Measurements from ENCODE around the gene SPSB4.
A peak's percentile ranks its signal among the peaks of the same experiment; 100 is the strongest.
"Not testable (repeated sequence)": the region's sequence is repeated elsewhere in the genome, so short reads cannot be mapped to it uniquely, and the experiment has no call there.

The SPSB4 gene

DNA sequence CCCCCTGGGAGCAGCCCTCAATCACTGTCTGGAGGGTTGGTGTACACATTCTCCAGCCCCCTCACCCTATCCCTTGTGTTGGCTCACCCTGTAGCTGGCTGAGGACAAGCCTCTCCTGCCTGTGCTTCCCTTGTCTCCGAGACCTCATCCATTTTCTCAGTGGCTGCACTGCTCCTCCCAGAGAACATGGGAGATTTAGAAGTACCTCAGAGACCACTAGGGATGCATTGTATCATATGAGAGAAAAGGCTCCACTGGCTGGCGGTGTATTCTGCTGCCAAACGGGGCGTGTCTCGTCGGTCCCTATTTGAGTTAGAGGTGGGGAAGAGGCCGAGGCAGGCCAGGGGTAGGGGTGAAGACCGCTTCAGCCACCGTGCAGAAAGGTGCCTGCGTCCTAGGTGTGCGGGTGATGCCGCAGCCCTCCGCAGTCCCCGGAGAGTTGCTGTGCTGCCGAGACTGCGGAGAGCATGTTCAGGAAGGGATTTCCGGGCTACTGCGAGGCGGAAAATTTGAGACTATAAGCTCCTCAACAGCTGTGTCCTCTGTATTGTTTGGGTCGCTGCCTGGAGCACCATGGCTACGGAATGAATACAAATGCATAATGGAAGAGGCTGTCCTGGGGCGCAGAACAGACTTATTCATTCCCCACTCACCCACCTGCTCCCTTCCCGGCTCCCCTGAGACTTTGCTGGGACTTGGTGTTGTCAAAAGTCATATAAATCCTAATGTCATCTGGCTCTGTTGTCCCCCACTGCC, 43.8 kb downstream of the SPSB4 start:
- DNase-seq (ENCODE audit: low read depth, low spot score): no peak

DNA sequence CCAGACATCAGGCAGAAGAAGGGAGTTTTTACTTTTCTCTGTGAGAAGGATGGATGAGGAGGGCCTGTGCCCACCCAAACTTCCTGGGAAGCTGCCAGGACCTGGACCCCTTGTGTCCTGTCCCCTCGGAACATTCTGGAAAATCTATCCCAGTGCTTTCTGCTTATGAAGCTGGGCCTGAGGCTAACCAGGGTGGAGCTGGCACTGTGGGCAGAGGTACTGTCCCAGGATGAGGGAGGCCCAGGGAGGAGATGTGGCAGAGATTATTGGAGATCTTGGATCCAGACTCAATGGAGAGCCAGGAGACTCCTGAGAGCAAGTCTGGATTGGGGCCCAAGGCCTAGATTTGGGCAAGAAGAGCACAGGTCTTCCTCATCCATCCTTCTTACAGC, 44.4 kb downstream of the SPSB4 start:
- no peak for DNase-seq (ENCODE audit: low read depth, low spot score)

DNA sequence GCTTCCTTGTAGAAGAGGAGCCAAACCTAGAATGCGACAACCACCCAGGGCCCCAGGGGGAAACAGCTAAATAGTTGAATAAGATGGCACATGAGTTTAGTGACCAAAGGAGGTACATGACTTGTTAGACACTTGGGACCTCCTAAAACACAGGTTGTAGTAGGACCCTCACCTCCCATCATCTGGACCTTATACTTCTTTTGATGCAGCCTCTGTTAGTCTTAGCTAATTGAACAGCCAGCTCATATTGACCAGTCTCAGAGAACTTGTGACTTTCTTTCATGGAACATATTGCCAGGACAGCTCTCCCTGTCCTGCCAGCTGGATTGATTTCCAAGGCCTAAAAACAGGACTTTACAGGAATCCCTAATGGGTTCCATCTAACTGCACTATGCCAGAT, 45.0 kb downstream of the SPSB4 start:
- DNase-seq (ENCODE audit: low read depth, low spot score): no peak

DNA sequence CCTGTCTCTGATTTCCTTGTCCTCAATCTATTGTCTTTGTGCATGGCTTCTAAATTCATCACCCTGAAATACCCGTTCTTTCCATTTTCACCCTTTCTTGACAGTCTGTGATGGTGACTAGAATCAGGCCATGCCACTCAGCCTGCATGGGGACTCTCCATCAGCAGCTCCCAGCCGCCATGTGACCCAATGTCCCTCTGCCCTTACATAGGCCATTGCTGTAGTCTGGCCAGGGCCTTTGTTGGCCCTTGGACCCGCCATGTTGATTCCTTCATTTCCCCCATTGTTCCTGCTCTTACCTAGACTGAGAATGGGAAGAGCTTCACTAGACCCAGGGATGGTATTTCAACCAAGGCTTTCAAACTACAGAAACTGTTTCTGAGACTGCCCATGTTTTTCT, 45.8 kb downstream of the SPSB4 start:
- no peak for DNase-seq (ENCODE audit: low read depth, low spot score)

DNA sequence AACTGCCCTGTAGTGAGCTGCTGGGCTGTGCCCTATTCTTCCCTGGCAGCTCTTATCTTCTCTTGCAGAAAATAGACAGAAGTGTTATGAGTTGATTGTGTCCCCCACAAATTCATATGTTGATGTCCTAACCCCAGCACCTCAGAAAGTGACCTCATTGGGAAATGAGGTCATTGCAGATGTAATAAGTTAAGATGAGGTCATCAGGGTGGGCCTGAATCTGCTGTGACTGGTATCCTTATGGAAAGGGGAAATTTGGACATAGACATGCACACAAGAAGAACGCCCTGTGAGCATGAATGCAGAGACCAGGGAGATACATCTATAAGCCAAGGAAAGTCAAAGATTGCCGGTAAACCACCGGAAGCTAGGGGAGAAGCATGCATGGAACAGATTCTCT, 49.0 kb downstream of the SPSB4 start:
- no peak for DNase-seq (ENCODE audit: low read depth, low spot score)

DNA sequence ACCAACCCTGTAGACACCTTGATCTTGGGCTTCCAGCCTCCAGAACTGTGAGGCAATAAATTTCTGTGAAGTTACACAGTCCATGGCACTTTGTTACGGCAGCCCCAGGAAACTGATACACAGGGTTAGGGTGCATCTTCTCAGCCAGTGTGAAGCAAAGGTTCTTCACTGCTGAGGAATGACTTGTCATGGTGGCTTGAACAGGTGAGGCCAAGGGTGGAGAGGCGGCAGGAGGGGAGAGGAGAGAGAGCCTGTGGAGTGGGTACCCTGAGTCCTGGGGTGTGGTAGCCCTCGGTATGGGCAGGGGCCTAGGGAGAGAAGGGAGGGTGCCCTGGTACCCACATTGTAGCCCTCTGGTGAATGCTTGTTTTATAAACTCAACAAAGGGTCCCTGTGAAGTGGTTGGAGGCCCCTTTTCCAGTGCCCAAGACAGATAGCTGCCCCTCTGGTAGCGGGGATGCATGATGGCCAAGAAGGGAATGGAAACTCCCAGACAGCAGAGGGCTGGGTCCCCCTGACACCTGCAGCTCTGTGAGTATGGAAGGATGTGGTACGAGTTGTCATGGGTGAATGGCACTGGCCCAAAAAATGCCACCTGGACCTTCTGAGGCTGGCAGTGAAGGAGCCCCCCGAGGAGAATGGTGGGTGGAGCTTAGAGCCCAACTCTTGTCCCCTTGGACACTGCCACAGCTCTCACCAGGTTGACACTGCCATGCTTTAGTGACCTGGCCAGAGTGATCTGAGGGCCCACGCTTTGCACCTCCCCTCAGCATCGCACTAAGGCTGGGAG, 49.6 kb downstream of the SPSB4 start:
- no peak for DNase-seq (ENCODE audit: low read depth, low spot score)

DNA sequence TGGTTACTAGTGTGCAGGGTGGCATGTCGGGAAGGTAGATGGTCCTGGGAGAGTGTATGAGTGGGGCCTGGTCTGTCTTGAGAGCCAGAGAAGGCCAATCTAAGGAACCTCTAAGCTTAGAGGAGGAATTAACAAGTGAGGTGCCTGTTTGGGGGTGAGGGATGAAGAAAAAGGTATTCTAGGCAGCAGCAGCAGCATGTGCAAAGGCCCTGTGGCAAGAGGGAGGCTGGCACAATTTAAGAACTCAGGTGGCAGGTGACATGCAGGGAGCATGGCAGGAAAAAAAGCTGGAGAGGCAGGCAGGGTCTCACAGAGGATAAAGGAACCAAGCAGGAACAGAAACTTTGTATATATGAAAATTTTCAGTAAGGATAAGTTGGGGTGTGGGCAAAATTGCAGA, 51.2 kb downstream of the SPSB4 start:
- no peak for DNase-seq (ENCODE audit: low read depth, low spot score)

DNA sequence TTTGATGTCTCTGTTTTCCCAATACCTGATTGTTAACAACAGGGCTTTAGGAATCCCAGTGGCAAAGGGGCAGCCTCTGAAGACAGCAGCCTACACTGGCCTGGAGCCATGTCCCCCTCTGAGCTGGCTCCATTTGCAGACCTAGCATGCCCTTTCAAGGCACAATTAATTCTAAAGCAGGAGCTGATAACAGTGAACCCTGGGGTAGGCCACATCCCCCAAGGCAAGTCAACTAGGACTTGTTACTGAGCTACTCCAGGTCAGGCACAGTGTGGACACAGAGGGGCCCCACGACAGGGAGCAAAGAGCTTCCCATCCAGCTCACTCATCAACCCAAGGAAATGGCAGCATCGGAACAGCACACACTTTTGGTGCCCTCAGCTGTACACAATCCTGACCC, 51.9 kb downstream of the SPSB4 start:
- DNase-seq (ENCODE audit: low read depth, low spot score): no peak

DNA sequence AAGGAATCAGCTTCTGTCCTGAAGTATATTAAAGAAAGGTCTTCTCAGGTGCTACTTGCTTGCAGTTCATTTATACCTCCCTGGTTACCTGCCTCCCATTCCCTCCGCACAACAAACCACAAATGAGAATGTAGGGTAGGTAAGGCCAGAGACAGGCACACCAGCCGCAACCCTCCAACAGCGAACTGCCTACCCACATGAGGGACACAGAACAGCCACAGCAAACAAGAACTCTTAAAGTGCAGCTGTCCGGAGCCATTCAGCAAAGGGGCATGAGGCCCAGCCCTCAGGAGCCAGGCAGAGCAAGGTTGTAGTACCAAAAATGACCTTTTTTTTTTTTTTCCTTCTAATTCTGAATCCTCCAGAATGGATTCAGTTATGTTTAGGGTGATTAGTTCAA, 52.4 kb downstream of the SPSB4 start:
- no peak for DNase-seq (ENCODE audit: low read depth, low spot score)

DNA sequence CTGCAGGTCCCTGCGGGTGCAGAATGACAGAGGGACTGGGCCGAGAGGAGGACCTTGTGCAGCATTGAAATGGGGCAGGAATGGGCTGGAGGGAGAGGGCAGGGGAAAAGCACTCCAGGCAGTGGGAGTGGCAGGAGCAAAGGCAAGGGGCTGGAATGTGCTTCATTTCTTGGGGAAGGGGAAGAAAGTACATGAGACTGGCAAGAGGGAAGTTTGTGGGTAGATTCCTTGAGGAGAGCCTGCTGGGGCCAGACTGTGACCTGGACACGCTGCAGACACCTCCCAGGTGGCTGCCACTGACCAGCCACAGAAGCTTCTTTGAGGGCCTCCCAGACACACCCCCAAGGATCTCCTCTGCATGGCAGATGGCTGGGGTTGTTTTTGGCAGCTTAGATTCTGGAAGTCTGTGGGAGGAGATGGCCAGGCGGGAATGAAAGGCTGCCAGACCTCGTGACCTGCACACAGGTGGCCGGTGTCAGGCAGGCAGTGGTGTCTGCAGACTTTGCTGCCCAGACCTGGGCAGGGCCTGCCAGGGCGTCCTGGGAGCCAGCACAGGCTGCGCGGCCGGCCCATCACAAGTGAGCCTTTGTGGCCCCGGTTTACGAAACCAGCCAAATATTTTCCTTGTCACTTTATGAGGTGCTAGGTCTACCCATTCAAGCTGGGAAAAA, 53.1 kb downstream of the SPSB4 start:
- DNase-seq (ENCODE audit: low read depth, low spot score): no peak

DNA sequence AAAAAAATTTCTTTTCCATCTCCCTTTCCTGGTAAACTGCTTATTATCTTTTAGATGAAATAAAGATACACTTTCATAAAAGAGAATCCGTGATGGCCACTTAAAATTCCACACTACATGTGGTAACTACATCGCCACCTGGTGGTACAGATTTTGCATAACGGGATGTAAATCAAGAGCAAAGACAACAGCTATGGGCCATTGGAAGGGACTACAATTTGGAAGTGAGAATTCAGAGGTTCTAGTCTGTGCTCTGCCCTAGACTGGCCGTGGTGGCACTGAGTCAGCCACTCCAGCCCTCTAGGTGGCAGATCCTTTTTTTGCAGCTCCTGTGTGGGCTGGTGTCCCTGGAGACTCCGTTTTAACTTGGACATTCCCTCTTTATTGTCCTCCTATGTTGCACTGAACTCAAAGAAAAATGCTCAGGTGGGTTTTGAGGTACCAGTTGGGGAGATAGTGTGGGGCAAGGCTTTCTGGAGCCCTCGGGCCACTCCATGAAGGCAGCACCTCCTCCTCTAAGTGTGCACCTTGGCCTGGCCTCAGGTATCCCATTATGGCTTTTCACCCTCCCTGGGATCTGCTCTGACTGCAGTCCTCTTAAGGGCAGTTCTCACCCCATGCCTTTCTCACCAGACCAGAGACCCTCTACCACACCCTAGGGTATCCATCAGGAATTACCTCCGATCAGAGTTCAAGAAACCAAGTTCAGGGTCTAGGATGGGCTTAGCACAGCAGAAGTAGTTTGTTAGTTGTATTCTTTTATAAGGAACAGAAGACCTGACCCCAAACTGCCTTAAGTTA, 54.9 kb downstream of the SPSB4 start:
- DNase-seq (ENCODE audit: low read depth, low spot score): peak; percentile 71

DNA sequence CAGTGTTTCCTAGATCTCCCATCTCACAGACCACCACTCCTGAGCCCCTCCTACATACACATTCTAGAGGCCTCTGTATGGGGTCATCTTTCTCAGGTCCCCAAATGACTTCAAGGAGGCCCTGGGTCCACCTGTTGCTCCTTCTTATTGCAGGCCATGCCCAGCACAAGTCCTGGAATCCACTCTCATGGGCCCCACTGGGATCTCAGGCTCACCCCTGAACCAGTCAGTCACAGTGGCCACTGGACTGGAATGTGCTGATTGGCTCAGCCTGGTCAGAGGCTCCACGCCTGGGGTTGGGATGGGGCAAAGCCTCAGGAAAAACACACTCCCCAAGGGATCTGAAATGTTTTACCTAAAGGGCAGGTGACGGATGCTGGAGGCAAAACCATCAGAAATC, 55.7 kb downstream of the SPSB4 start:
- no peak for DNase-seq (ENCODE audit: low read depth, low spot score)

DNA sequence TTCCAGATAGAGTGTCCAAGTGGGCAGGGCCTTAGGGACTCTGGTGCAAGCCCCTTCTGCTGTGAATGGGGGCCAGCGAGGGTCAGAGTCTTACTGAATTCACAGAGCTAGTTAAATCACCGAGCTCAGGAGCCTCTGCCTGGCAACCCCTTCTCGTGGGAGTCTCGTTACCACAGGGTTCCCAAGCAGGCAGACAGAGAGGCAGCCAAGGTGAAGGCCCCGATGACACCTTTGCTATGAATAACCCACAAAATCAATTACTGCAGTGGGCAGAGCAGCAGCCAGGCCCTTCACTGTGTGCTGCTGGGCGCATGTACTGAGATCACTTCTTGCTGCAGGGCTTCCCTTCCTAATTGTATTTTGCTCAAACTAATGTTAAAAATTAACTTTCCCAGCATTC, 56.9 kb downstream of the SPSB4 start:
- DNase-seq (ENCODE audit: low read depth, low spot score): no peak

DNA sequence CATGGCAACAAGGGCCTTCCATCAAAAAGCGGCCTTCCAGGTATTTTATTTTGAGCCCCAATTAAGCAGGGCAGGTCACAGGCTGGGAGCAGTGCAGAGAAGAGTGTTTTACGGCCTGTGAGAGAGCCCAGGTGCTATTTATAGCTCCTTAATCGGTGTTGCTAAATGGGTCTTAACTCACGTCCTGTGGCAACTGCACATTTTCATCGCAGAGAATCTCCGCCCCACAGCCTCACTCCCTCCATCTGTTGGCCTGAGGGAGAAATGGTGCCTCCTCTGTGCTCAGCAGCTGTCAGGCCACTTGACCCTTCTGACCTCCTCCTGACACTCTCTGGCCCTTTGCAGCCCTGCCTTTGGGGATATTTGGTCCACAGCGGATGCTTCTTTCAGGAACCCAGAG, 58.6 kb downstream of the SPSB4 start:
- no peak for DNase-seq (ENCODE audit: low read depth, low spot score)

DNA sequence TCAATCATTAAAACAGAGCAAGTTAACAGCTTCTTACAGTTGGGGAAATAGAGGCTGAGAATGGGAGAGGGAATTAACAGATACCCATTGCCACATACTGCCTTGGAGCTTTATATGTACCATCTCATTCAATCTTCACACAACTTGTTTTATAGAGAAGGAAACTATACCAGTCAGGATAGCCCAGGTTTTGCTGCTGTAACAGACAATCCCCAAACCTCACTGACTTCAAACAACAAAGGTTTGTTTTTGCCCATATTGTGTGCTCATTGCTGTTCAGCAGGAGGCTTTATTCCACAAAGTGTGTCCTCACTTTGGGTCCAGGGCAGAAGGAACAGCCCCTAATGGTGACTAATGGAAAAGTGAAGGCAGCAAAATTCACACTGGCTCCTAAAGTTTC, 59.2 kb downstream of the SPSB4 start:
- no peak for DNase-seq (ENCODE audit: low read depth, low spot score)

DNA sequence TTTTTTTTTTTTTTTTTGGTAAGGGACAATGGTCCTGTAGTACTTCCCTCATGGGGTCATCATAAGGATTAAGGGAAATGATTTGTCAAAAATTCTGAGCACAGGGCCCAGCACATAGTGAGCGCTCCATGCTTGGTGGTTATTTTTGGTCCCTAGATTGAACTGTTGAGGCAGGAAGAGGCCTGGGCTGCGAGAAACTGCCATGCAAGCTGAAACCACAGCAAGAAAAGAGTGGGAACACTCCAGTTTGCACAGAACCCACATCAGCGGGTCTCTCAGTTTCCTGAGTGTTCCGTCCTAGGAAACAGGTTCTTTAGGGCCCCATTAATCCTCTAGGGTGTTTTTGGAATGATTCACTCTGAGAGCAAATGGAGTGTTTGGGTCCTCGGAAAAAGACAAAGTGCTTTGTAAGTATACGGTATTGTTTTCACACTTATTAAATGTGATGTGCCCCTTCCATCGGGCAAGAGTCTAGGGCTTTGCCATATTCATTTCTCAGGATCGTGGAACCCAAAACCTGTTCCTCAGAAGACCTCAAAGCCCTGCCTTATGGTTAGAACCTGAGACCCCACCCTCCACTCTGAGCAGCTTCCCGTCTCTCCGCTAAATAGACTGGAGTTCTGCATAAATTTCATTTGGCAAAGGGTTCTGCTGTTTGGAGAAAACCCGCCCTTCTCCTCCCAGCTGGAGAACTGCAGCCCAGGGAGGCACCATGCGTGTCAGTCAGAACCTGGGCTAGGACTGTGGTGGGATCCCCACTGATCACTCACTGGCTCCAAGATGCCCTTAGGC, 60.4 kb downstream of the SPSB4 start:
- no peak for DNase-seq (ENCODE audit: low read depth, low spot score)

DNA sequence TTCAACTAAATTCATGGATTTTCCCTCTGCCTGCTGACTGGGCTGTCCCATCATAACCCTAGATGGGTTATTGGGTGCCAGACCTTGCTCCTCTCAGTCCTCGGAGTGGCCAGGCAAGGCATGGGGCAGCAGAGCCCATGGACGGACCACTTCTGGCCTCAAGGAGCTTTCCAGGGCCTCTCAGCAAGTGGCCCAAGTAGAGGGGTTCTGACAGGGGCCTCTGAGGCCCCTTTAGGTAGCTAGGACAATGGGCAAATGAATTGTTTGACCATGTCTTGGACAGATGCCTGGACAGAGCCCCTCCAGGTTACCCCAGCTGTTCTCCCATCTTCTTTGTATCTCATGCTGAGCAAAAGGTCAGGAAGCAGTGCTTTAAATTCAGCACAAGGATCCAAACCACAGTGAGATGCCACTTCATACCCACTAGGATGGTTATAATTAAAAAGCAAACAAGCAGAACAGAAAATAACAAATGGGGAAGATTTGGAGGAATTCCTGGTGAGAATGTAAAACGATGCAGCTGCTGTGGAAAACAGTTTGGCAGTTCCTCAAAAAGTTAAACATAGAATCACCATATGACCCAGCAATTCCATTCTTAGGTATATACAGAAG, 61.6 kb downstream of the SPSB4 start:
- no peak for DNase-seq (ENCODE audit: low read depth, low spot score)

DNA sequence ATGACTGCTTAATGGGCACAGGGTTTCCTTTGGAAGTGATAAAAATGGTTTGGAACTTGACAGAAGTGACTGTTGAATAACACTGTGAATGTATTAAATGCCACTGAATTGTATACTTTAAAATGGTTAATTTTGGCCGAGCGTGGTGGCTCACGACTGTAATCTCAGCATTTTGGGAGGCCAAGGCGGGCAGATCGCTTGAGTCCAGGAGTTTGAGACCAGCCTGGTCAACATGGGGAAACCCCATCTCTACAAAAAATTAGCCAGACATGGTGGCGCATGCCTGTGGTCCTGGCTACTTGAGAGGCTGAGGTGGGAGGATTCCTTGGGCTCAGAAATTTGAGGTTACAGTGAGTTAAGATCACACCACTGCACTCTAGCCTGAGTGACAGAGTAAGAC, 62.5 kb downstream of the SPSB4 start:
- not testable (repeated sequence) for DNase-seq (ENCODE audit: low read depth, low spot score)

DNA sequence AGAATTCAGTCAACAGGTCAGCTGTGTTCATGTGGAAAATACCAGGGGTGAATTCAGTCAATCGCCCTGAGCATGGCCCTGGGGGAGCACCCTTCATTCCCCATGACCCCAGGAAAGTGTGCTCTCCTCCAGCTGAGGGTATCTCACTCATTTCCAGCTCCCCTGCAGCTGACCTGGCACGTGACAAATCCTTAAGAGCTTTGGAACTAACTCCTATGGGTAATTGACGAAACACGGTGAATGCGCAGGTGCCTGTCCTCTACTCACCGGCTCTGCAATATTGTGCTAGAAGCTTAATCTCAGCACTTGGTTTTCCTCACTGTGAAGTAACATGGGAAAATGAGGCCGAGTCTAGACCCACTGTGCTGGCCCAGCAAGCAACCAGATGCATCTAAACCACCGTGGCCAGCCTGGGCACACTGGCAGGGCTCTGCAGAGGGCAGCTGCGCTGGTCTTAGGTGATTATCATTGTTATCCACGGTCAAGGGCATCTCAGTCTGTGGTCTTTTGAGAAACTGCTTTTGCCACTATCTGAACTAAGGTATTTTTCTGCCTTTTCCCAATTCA, 63.1 kb downstream of the SPSB4 start:
- DNase-seq (ENCODE audit: low read depth, low spot score): no peak

DNA sequence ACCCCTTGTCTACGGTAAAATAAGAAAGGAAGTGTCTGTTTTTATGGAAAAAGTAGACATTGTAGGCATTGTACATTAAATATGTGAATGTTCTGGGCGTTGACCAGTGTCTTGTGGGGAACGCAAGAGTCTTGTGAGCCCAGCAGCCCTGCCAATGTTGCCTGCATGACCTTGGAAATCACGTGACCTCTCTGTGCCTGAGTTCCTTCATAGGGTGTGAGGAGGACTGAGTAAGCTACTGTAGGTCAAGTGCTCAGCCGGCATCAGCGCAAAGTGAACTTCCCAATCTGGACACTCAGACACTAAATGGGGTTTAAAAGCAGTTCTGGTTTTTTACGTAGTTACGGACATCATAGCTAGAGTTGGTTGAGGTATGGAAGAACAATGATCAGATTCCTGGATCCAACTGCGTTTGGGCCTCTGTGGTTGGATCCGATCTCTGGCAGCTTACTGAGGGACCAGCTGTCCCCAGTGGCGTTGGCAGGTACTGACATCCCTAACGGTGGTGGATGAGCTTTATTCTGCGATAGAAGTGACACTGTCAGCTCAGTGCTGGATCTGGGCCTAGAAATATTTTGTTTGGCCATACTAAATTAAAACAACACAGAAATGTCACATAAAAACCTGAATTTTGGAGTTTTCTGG, 63.8 kb downstream of the SPSB4 start:
- DNase-seq (ENCODE audit: low read depth, low spot score): no peak
